ENCODE results near the gene TRABD2A. TPM values are rescaled to one million over a fixed set of nuclear protein-coding genes. Genes with fewer than 3 reads are reported as not detected.

Gene TRABD2A
- total RNA-seq, 1 experiment from 2014 or later, result 1.7 TPM

DNA sequence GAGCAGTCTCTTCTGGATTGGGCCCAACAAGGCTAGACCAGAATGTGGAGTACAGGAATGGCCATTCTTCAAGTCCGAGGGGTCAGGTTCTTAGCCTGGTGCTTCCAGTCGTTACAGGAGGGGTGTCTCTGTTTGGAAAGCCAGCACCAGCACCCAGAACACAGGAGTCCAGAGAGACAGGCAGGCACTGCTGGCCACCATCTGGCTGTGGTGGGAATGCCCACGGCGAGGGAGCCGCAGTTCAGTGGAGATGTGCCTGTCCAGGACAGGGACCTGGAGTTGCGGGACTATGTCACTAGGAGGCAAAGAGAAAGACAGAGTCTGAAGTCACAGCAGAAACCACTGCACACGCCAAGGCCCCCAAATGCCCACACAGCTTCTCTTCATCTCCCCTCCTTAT lies 59.1 kb downstream of the TRABD2A start:
- no peak overlapping the region for H4K91ac ChIP-seq (ENCODE audit: insufficient read length, low read depth, low read length)
- H2AK5ac ChIP-seq (ENCODE audit: insufficient read length, low read length), result no peak overlapping the region
- WGBS (ENCODE audit: extremely low coverage, insufficient read length, low lambda C conversion rate), result no CpG with 5 or more reads among the region's 7 CpGs
- no peaks in the 10 kb centered on the region for H3K23me2 ChIP-seq (ENCODE audit: insufficient read length, low read depth, low read length, poor library complexity, severe bottlenecking)
- H3K27ac Mint-ChIP-seq, result no peak overlapping the region
- H3K9me3 Mint-ChIP-seq, result no peaks in the 10 kb centered on the region
- H3K4me3 Mint-ChIP-seq, result no peak overlapping the region
- peaks cover 15% of the 10 kb centered on the region for H3K27me3 Mint-ChIP-seq (ENCODE audit: low read depth)
- no peaks in the 10 kb centered on the region for H3K4me1 Mint-ChIP-seq
- no peak overlapping the region for H3K27ac ChIP-seq (ENCODE audit: insufficient read length, low read depth, low read length)
- H3K18ac ChIP-seq (ENCODE audit: insufficient read length, low read depth, low read length), result no peak overlapping the region
- H4K8ac ChIP-seq (replicated peaks; ENCODE audit: insufficient read length, low read depth, low read length), result no peak overlapping the region
- no peaks in the 10 kb centered on the region for H3K79me2 ChIP-seq (ENCODE audit: insufficient read depth, low read length)
- no peaks in the 10 kb centered on the region for H3K27me3 ChIP-seq (ENCODE audit: insufficient read depth, low read length)
- no peaks in the 10 kb centered on the region for H3K36me3 Mint-ChIP-seq (ENCODE audit: insufficient read depth in 1 of 3, low read depth in 3 of 3)
- no peak overlapping the region for H2BK12ac ChIP-seq (ENCODE audit: insufficient read length, low read depth, low read length)
- no peak overlapping the region for H3K4ac ChIP-seq (ENCODE audit: low read depth, low read length)
- H4K5ac ChIP-seq (ENCODE audit: insufficient read length, low read depth, low read length), result no peak overlapping the region
- no peak overlapping the region for H3K14ac ChIP-seq (ENCODE audit: insufficient read depth, low read length)
- H4K20me1 ChIP-seq (ENCODE audit: control insufficient read depth, insufficient read depth, insufficient read length), result no peaks in the 10 kb centered on the region
- no peak overlapping the region for H3T11ph ChIP-seq (ENCODE audit: low read length)
- no peak overlapping the region for H3K9ac ChIP-seq (ENCODE audit: extremely low read depth, insufficient read length, low read length)
- H3K56ac ChIP-seq (ENCODE audit: insufficient read length, low read depth, low read length), result no peak overlapping the region
- DNase-seq, result no peak
- H2BK5ac ChIP-seq (ENCODE audit: insufficient read length, low read length), result no peak overlapping the region
- H3K9me3 ChIP-seq (ENCODE audit: control insufficient read depth, low read depth, low read length), result no peaks in the 10 kb centered on the region
- H2BK120ac ChIP-seq (ENCODE audit: low read depth, low read length, poor library complexity, severe bottlenecking), result no peak overlapping the region
- no peaks in the 10 kb centered on the region for H3K79me1 ChIP-seq (ENCODE audit: insufficient read depth, low read depth, low read length, poor library complexity, severe bottlenecking)
- no peak overlapping the region for H3K4me2 ChIP-seq (ENCODE audit: insufficient read depth, insufficient read length, low read length)
- no peak overlapping the region for H2BK15ac ChIP-seq (ENCODE audit: low read depth, low read length)
- H2AFZ ChIP-seq (ENCODE audit: low read length), result no peak overlapping the region
- TF ChIP-seq, protein P1, sequence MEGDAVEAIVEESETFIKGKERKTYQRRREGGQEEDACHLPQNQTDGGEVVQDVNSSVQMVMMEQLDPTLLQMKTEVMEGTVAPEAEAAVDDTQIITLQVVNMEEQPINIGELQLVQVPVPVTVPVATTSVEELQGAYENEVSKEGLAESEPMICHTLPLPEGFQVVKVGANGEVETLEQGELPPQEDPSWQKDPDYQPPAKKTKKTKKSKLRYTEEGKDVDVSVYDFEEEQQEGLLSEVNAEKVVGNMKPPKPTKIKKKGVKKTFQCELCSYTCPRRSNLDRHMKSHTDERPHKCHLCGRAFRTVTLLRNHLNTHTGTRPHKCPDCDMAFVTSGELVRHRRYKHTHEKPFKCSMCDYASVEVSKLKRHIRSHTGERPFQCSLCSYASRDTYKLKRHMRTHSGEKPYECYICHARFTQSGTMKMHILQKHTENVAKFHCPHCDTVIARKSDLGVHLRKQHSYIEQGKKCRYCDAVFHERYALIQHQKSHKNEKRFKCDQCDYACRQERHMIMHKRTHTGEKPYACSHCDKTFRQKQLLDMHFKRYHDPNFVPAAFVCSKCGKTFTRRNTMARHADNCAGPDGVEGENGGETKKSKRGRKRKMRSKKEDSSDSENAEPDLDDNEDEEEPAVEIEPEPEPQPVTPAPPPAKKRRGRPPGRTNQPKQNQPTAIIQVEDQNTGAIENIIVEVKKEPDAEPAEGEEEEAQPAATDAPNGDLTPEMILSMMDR (conservative IDR thresholded peaks at IDR 0.05), result no peak
- no peaks in the 10 kb centered on the region for H3K4me1 ChIP-seq (ENCODE audit: insufficient read depth, low read length)
- no peak overlapping the region for H2BK20ac ChIP-seq (ENCODE audit: low read depth, low read length, poor library complexity, severe bottlenecking)
- H3K23ac ChIP-seq (ENCODE audit: insufficient read length, low read depth, low read length), result no peak overlapping the region
